GM12872 (cell line): ENCODE results near the gene TRIM49C.
"Not testable (repeated sequence)": the region's sequence is repeated elsewhere in the genome, so short reads cannot be mapped to it uniquely, and the experiment has no call there.

Experiments
- TF ChIP-seq, protein P1 (sequence below): IDR thresholded peaks from 3 replicates; pipeline ENCODE4 v1.5.1; 2011; ENCODE audit warnings: low read depth, mild to moderate bottlenecking, low read length, moderate library complexity; ENCODE audit not compliant: insufficient read depth

The TRIM49C gene, protein sequence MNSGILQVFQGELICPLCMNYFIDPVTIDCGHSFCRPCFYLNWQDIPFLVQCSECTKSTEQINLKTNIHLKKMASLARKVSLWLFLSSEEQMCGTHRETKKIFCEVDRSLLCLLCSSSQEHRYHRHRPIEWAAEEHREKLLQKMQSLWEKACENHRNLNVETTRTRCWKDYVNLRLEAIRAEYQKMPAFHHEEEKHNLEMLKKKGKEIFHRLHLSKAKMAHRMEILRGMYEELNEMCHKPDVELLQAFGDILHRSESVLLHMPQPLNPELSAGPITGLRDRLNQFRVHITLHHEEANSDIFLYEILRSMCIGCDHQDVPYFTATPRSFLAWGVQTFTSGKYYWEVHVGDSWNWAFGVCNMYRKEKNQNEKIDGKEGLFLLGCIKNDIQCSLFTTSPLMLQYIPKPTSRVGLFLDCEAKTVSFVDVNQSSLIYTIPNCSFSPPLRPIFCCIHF

DNA sequence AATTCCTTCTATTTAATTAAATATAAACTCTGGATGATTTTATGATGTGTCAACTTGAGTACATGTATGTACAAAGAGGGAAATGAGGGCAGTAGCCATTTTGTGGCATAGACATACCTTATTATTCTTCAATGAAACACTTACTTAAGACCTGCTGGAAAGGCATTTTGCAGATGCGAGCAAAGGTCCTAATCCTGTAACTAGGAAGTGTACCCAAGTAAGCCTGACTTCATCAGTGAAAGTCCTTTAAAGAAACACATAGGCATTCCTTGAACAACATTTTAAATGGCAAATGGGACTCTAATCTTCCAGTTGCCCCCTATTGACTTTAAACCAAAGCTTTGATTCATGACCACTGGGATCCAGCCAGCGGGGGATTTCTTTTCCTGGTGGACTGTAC, at the start of gene TRIM49C:
Gene TRIM49C (plus strand): TSS at position 301 of the 400 bp plus-strand sequence. CDS start 4,106 bp downstream, outside the sequence.
- TF ChIP-seq, protein P1, sequence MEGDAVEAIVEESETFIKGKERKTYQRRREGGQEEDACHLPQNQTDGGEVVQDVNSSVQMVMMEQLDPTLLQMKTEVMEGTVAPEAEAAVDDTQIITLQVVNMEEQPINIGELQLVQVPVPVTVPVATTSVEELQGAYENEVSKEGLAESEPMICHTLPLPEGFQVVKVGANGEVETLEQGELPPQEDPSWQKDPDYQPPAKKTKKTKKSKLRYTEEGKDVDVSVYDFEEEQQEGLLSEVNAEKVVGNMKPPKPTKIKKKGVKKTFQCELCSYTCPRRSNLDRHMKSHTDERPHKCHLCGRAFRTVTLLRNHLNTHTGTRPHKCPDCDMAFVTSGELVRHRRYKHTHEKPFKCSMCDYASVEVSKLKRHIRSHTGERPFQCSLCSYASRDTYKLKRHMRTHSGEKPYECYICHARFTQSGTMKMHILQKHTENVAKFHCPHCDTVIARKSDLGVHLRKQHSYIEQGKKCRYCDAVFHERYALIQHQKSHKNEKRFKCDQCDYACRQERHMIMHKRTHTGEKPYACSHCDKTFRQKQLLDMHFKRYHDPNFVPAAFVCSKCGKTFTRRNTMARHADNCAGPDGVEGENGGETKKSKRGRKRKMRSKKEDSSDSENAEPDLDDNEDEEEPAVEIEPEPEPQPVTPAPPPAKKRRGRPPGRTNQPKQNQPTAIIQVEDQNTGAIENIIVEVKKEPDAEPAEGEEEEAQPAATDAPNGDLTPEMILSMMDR, result not testable (repeated sequence)

DNA sequence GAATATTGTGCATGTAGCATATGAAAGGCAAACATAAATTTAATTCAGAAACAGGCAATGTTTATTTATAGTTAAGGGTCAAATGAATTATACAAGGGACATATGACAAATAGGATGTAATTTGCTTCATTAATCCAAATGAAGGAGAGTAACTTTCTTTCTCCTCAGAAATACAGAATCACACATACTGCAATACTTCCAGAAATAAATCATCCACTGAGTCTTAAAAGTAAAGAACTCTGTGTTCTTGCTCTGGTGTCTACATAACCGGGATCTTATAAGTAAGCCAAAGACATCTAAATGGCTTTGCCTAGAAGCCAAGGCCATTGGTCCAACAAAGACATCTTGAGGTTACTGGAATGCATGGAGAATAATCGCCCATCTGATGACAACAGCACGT, 54.7 kb downstream of the TRIM49C start, which contains the start of gene UBTFL1:
Gene UBTFL1 (plus strand): TSS at position 301 of the 400 bp plus-strand sequence. CDS start 0 bp downstream, at position 301.
- TF ChIP-seq, protein P1, result not testable (repeated sequence)
